Mucosa of descending colon (tissue), 3 donors: ENCODE data around the gene FAM180A. TPM values are rescaled to one million over a fixed set of nuclear protein-coding genes. Genes with fewer than 3 reads are reported as not detected.

ENCODE experiments used
- ATAC-seq: fragments of 200-7000 bp; cut with Tn5 transposase; one replicate; pipeline ENCODE4 v1.9.1; 2020; ENCODE audit warnings: mild to moderate bottlenecking, moderate library complexity
- DNase-seq, 3 donors: peaks; one replicate each; pipeline ENCODE4 v3.0.0-alpha.2; 2020
- H3K36me3 ChIP-seq: fragments of 200-600 bp; one replicate; pipeline ENCODE4 v1.8.0; 2021; ENCODE audit warnings: low read depth, mild to moderate bottlenecking
- H3K4me1 ChIP-seq: fragments of 200-600 bp; one replicate; pipeline ENCODE4 v1.8.0; 2021; ENCODE audit warnings: low read depth, mild to moderate bottlenecking
- H3K4me3 ChIP-seq: fragments of 200-600 bp; one replicate; pipeline ENCODE4 v1.8.0; 2021; ENCODE audit warnings: mild to moderate bottlenecking
- H3K9me3 ChIP-seq: fragments of 200-600 bp; one replicate; pipeline ENCODE4 v1.8.0; 2021; ENCODE audit warnings: mild to moderate bottlenecking
- intact Hi-C, 2 donors: fragments of 100-400 bp; cut with DNase I in 1 of 2; cut with micrococcal nuclease in 1 of 2; formaldehyde crosslinking; loops; one replicate each; pipeline versions ENCODE4 v1.11.0 to v1.11.1; 2022; cut with DNase I, micrococcal nuclease
- total RNA-seq, 3 donors: library from RNA; stranded (reverse); fragmentation: NEBNext Ultra II Directional in 2 of 3; extraction: Animal tissue kit (Norgen Biotek cat#: 25700) in 2 of 3; gene quantifications; one replicate each; pipeline versions ENCODE4 v1.2.1 to v1.2.4, GENCODE V29; 2021 to 2023
- TF ChIP-seq, protein P1 (sequence below): fragments of 200-600 bp; IDR thresholded peaks from one replicate; pipeline ENCODE4 v1.8.0; 2022; ENCODE audit warnings: antibody characterized with exemption, mild to moderate bottlenecking
- donor health status: DM: no; HTN: no; CAD: no; lungs with moderate emphysema.
- donor health status: DM: no; HTN: no; CAD: no.
- donor health status: DM: no; HTN: yes; CAD: no.

The FAM180A gene
- total RNA-seq, 3 donors from 2014 or later = 0.26 to 3.5 (median 1.3) TPM

DNA sequence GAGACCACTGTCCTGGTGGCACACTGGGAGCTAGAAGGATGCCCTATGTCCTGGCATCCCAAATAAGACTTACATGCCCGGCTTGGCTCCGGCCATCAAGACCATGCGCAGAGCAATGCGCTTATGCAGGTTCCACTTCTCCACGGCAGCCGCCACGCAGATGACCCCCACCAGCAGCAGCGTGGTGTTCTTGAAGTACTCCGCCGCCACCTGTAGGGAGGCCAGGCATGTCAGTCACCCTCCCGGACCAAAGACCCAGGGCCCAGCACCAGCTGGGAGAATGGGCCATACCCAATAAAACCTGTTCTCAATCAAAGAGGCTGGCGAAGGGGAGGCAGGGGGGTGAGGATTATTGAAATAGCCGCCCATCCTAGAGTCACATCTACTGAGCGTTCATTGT, 40.6 kb downstream of the FAM180A start:
- no peak overlapping the region for H3K4me3 ChIP-seq
- DNase-seq = no peak
- intact Hi-C loops = no loop called here
- TF ChIP-seq, protein P1, sequence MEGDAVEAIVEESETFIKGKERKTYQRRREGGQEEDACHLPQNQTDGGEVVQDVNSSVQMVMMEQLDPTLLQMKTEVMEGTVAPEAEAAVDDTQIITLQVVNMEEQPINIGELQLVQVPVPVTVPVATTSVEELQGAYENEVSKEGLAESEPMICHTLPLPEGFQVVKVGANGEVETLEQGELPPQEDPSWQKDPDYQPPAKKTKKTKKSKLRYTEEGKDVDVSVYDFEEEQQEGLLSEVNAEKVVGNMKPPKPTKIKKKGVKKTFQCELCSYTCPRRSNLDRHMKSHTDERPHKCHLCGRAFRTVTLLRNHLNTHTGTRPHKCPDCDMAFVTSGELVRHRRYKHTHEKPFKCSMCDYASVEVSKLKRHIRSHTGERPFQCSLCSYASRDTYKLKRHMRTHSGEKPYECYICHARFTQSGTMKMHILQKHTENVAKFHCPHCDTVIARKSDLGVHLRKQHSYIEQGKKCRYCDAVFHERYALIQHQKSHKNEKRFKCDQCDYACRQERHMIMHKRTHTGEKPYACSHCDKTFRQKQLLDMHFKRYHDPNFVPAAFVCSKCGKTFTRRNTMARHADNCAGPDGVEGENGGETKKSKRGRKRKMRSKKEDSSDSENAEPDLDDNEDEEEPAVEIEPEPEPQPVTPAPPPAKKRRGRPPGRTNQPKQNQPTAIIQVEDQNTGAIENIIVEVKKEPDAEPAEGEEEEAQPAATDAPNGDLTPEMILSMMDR = no peak
- H3K4me1 ChIP-seq = no peaks in the 10 kb centered on the region
- H3K36me3 ChIP-seq = no peaks in the 10 kb centered on the region
- H3K9me3 ChIP-seq = no peaks in the 10 kb centered on the region
- no peak for ATAC-seq

DNA sequence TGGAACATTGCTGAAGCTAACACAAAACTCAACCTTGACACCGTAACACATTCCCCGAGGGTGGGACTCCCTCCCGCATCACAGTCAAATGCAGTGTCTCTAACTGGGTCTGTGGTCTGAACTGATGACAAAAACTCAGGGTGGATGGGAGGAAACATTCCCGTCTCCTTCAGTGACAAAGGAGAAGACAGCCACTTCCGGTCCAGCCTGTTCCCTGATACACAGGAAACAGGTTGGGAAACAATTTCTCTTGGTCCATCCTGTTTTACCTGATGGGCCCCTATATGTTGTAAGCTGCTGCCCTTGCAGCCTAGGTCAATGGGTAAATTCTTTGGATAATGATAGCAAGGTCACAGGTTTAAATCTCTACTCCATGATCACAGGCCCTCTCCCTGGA, 41.0 kb downstream of the FAM180A start:
- Histone ChIP-seq H3K36me3 (no peaks in the 10 kb centered on the region), H3K4me1 (no peaks in the 10 kb centered on the region), H3K9me3 (no peaks in the 10 kb centered on the region), H3K4me3 (no peak overlapping the region)
- intact Hi-C loops = no loop called here
- ATAC-seq (no peak), DNase-seq (no peak)
- TF ChIP-seq, protein P1 = no peak

DNA sequence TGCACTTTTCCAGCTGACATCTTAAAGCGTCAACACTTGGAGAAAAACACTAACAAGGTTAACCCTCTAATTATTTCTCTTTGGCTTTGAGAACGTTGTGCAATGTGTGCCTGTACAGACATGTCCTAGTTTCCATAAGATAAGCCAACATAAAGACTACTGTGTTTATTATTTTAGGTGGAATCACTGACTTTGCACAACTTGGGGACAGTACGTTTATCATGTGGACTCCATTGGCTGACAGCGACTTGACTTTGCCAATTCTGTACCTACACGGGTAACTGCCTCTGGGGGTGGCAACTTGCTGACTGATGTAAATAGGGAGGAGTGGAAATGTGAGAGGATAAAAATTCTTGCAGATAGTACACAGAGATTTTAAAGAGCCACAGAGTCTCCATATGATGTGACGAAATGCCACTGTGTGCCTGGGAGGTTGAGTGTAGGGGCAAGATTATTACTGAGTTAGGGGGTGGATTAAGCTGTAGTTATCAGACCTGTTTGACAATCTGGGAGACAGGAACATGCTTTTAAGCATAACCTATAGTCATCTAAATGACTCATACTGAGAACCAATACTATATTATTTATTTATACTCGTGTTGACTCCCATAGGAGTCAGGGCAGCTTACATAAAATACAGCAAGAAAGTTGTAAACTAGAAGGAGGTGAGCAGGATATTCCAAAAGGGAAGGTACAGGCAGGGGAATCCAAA, 41.6 kb downstream of the FAM180A start:
- Histone ChIP-seq H3K36me3 (no peaks in the 10 kb centered on the region), H3K4me1 (no peaks in the 10 kb centered on the region), H3K9me3 (no peaks in the 10 kb centered on the region), H3K4me3 (no peak overlapping the region)
- intact Hi-C loops = no loop called here
- DNase-seq (no peak), ATAC-seq (no peak)
- TF ChIP-seq, protein P1 = no peak

DNA sequence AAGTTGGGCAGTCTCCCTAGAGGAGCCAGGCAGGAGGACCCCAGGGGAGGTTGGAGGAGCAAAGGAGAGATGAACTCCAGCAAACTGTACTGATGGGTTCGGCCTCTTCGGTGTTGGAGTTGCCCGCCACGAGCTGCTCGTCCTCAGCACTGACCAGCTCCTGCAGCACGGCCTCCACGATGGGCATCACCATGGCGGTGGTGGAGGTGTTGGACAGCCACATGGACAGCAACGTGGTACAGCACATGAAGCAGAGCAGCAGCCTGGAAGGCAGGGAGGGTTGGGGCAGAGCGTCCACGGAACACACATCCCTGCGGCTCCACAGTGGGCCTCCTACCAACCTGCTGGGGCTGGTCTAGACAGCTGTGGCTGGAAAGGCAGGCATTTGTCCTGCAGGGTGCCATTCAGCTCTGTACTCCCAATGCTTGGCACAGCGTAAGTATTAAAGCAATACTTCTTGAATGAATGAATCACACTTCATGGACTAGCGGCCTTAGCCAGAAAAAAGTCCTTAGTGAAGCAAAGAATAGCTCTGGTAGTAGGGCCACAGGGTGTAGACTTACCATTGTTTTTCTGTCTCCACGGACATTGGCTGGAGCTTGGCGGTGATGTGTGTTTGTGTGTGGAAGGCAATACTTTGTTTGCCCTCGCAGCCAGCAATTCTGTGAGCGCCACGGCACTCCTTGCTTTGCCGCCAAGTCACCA, 42.4 kb downstream of the FAM180A start:
- no peaks in the 10 kb centered on the region for H3K36me3 ChIP-seq
- intact Hi-C loops = no loop called here
- no peaks in the 10 kb centered on the region for H3K9me3 ChIP-seq
- no peak for ATAC-seq
- DNase-seq = no peak
- no peak overlapping the region for H3K4me3 ChIP-seq
- no peaks in the 10 kb centered on the region for H3K4me1 ChIP-seq
- TF ChIP-seq, protein P1 = no peak

DNA sequence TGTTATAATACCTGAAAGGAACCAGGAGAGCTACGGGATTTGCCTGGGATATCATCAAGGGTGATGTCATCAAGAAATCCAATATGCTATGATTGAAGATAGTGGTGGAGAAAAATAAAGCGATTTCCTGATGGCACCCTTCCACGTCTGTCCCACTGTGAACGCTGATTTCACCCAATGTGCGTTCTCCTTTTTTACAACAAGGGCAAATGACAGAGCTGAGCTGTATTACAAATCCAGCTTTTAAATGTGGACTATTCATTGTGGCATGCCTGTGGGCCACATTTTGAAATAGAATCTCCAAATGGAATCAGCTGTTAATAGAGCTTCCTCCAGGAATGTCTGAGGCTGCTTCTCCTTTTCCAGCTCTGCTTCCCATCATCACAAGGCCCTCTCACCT, 43.9 kb downstream of the FAM180A start:
- H3K4me1 ChIP-seq = no peaks in the 10 kb centered on the region
- ATAC-seq (no peak), DNase-seq (no peak)
- intact Hi-C loops = no loop called here
- H3K9me3 ChIP-seq = no peaks in the 10 kb centered on the region
- TF ChIP-seq, protein P1 = no peak
- no peaks in the 10 kb centered on the region for H3K36me3 ChIP-seq
- H3K4me3 ChIP-seq = no peak overlapping the region
